Fibroblast of the aortic adventitia (primary cell): ENCODE data around the gene LTBP1. TPM values are rescaled to one million over a fixed set of nuclear protein-coding genes. Genes with fewer than 3 reads are reported as not detected.

Source experiments
- DNase-seq: peaks from one replicate; pipeline ENCODE4 v3.0.0-alpha.2; 2010; ENCODE audit warnings: low read depth
- H3K4me3 ChIP-seq: 2 replicates; pipeline ENCODE4 v1.5.1; 2011; ENCODE audit warnings: low read depth, mild to moderate bottlenecking, control low read depth, low read length, moderate library complexity
- total RNA-seq: library from RNA; depleted of rRNA; stranded (reverse); fragments of >200 nt; gene quantifications from 2 replicates; pipeline ENCODE4 v1.2.3, GENCODE V29; 2012; ENCODE audit warnings: low replicate concordance
- TF ChIP-seq, protein P1 (sequence below): IDR thresholded peaks from 2 replicates; pipeline ENCODE4 v1.5.1; 2011; ENCODE audit warnings: mild to moderate bottlenecking, low read length, control low read depth, inconsistent platforms; ENCODE audit not compliant: insufficient read depth

The LTBP1 gene
- total RNA-seq, 1 donor: 947 TPM

DNA sequence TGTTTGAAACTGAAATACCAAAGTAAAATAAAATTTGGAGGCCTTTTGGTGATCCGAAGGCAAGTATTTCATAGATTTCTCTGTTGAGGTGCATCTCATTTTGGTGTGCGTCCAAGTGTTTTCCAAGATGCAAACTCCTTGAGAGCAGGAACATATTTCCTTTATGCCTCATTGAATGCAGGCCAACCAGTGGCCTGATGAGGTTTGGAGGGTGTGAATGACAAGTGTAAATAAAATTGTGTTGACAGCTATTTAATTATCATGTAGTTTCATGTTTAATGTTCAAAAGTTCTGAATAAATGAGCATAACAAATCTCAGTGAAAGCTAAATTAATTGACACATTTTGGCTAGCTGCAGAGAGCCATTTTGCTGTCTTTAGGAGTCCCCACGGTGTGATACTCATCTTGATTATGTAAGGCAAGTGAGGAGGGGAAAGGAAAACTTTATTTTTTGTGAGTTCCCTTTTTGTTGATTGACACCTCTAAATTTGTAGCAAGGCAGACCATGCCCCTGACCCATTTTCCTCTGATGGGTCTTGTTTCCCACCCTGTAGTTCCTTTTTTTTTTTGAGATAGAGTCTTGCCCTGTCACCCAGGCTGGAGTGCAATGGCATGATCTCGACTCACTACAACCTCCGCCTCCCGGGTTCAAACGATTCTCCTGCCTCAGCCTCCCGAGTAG is 6.3 kb upstream of the LTBP1 start:
- TF ChIP-seq, protein P1, sequence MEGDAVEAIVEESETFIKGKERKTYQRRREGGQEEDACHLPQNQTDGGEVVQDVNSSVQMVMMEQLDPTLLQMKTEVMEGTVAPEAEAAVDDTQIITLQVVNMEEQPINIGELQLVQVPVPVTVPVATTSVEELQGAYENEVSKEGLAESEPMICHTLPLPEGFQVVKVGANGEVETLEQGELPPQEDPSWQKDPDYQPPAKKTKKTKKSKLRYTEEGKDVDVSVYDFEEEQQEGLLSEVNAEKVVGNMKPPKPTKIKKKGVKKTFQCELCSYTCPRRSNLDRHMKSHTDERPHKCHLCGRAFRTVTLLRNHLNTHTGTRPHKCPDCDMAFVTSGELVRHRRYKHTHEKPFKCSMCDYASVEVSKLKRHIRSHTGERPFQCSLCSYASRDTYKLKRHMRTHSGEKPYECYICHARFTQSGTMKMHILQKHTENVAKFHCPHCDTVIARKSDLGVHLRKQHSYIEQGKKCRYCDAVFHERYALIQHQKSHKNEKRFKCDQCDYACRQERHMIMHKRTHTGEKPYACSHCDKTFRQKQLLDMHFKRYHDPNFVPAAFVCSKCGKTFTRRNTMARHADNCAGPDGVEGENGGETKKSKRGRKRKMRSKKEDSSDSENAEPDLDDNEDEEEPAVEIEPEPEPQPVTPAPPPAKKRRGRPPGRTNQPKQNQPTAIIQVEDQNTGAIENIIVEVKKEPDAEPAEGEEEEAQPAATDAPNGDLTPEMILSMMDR: no peak

DNA sequence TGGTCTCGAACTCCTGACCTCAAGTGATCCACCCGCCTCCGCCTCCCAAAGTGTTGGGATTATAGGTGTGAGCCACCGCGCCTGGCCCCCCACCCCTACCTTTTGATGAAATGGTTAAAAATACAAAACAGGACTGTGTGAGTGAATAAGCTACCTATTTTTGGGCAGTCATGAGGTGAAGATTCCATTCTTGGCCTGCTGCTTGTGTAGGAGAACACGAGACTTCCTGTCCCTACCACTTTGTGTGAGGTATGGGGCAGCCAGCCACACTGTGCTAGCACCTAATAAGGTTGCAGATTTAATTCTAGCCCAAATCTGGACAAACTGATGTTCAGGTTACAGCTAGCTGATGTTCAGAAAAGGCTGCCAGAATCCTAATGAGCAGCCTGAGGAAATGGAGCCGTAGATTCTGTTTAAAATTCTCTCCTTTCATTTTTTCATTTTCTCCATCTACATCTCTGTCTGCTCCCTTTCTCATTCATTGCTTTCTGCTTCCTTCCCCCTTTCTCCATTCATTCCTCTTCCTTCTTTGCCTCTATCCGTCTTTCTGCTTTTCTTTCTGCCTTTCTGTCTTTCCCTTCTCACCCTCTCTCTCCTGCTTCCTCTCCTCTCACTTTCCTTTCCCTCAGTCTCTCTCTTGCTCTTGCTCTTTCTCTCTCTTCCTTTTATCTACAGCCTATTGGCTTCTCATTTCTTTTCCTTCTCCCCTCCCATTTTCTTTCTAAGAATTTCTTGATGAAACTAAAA is 4.6 kb upstream of the LTBP1 start:
- H3K4me3 ChIP-seq: no peak overlapping the region
- DNase-seq: no peak
- TF ChIP-seq, protein P1: no peak

More for the DNA sequence above, 6.3 kb upstream of the LTBP1 start:
- H3K4me3 ChIP-seq: no peak overlapping the region
- no peak for DNase-seq

DNA sequence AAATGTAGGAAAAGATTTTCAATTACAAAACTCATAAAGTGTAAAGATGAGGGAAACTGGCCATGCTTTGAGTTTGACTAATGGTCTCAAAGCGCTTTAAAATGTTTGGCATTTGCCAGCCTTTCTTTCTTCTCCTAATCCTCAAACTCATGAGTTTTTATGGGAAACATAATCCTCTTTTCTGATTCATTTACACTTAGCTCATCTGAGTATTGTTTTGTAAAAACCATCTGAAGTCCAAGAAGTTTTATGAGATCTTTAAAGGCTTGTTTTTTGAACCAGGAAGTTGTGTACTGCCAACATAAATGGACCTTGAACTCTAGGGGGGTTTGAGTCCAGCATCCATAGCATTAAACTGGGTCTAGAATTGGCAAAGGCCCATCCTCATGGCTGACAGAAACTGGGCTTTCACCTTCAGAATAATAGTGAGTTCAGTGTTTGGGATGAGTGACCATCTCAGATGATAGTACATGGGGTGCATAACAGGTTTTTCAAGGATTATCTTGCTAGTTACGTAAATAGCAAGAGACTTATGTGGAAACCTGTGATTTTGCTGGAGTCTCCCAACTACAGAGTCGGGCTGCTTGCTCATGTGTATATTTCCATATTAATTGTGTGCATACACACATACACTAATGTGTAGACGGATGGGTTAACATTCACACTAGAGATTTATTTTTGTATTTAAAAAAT is 3.8 kb upstream of the LTBP1 start:
- TF ChIP-seq, protein P1: no peak
- no peak for DNase-seq
- H3K4me3 ChIP-seq: no peak overlapping the region

DNA sequence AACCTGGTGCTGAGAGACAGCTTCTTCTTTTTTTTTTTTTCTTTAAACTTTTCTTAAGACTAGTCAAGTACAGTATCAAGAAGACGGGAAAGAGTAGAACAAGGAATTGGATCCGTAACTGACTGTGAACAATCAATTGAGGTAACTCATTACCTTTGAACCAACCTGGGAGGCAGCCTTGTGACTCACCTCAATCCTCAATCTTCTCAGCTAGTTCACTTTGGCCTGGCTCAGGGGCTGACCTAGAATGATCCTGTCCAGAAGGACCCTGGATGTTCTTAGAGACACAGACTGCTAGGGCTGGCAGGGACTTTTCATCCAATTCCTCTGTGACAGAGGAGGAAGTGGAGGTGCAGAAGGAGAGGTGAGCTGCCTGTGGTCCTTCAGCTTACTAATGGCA is 1.5 kb upstream of the LTBP1 start:
- H3K4me3 ChIP-seq: no peak overlapping the region
- TF ChIP-seq, protein P1: no peak

DNA sequence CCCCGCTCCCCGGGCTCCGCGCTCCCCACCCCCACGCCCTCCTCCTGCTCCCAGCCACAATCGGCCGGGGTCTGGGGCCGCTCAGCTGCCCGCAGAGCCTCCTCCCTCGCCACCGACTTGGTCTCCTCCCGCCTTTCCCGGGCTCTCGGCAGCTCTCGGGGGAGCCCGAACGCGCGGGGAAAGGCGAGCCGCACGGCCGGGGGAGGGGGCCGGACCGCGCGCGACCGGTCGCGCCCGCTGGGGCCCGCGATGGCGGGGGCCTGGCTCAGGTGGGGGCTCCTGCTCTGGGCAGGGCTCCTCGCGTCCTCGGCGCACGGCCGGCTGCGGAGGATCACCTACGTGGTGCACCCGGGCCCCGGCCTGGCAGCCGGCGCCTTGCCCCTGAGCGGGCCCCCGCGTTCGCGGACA is 327 bp downstream of the LTBP1 start:
- no peak for DNase-seq
- H3K4me3 ChIP-seq: peak overlapping the region; percentile 78
- TF ChIP-seq, protein P1: no peak

More for the DNA sequence above, 1.5 kb upstream of the LTBP1 start:
- no peak for DNase-seq

DNA sequence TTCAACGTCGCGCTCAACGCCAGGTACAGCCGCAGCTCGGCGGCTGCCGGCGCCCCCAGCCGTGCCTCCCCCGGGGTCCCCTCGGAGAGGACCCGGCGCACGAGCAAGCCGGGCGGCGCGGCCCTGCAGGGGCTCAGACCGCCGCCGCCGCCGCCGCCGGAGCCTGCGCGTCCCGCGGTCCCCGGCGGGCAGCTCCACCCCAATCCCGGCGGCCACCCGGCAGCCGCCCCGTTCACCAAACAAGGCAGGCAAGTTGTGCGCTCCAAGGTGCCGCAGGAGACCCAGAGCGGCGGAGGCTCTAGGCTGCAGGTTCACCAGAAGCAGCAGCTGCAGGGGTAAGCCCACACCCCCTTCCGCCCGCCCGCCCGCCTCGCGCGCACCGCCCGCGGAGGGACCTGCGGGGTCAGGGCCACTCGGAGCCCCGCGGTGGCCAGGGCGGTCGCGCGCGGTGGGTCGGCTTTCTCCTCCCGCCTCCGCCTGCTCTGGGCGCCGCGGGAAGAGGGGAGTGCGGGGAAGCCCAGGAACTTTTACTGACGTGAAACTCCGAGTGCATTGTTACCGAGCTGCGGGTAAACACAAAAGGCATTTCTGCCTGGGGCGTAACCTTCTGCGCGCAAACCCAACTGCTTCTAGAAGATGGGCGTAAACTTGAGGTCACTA is 861 bp downstream of the LTBP1 start:
- TF ChIP-seq, protein P1: no peak
- peak overlapping the region; percentile 78 for H3K4me3 ChIP-seq
- peak; percentile 59 for DNase-seq
